GM23248 (cell line): ENCODE results near the gene SNURF. TPM values are rescaled to one million over a fixed set of nuclear protein-coding genes. Genes with fewer than 3 reads are reported as not detected.
"Not testable (repeated sequence)": the region's sequence is repeated elsewhere in the genome, so short reads cannot be mapped to it uniquely, and the experiment has no call there.

Experiments
- DNase-seq: peaks from one replicate; pipeline ENCODE4 v3.0.0-alpha.2; 2015
- H2AFZ ChIP-seq: fragments of 200-600 bp; sonication (generic); 2 replicates; pipeline ENCODE4 v1.6.1; 2016; ENCODE audit warnings: antibody characterized with exemption
- H3F3A ChIP-seq: fragments of 200-600 bp; sonication (generic); 2 replicates; pipeline ENCODE4 v1.6.1; 2016; ENCODE audit warnings: mild to moderate bottlenecking, antibody characterized with exemption, mixed run types; ENCODE audit not compliant: insufficient read depth
- H3K27ac ChIP-seq: fragments of 200-600 bp; sonication (generic); 2 replicates; pipeline ENCODE4 v1.5.1; 2016; ENCODE audit warnings: mild to moderate bottlenecking
- H3K27me3 ChIP-seq: fragments of 200-600 bp; sonication (generic); replicated peaks from 2 replicates; pipeline ENCODE4 v1.6.1; 2016; ENCODE audit warnings: mild to moderate bottlenecking; ENCODE audit not compliant: insufficient read depth
- H3K36me3 ChIP-seq: fragments of 200-600 bp; sonication (generic); 2 replicates; pipeline ENCODE4 v1.6.1; 2016; ENCODE audit warnings: low read depth, mild to moderate bottlenecking
- H3K4me1 ChIP-seq: fragments of 200-600 bp; sonication (generic); 2 replicates; pipeline ENCODE4 v1.6.1; 2016; ENCODE audit warnings: mild to moderate bottlenecking; ENCODE audit not compliant: insufficient read depth
- H3K4me2 ChIP-seq: fragments of 200-600 bp; sonication (generic); one replicate; pipeline ENCODE4 v1.6.1; 2016; ENCODE audit warnings: mild to moderate bottlenecking; ENCODE audit not compliant: unreplicated experiment
- H3K4me3 ChIP-seq: fragments of 200-600 bp; sonication (generic); 2 replicates; pipeline ENCODE4 v1.5.1; 2016; ENCODE audit warnings: mild to moderate bottlenecking
- H3K79me2 ChIP-seq: fragments of 200-600 bp; sonication (generic); 2 replicates; pipeline ENCODE4 v1.6.1; 2016; ENCODE audit warnings: mild to moderate bottlenecking; ENCODE audit not compliant: insufficient read depth
- H3K9ac ChIP-seq: fragments of 200-600 bp; sonication (generic); 2 replicates; pipeline ENCODE4 v1.6.1; 2016; ENCODE audit warnings: mild to moderate bottlenecking
- H3K9me2 ChIP-seq: fragments of 200-600 bp; sonication (generic); 2 replicates; pipeline ENCODE4 v1.6.1; 2016; ENCODE audit warnings: mixed run types, mild to moderate bottlenecking, moderate library complexity; ENCODE audit not compliant: insufficient read depth
- H3K9me3 ChIP-seq: fragments of 200-600 bp; sonication (generic); one replicate; pipeline ENCODE4 v1.6.1; 2017; ENCODE audit warnings: low read depth
- H4K20me1 ChIP-seq: fragments of 200-600 bp; sonication (generic); 2 replicates; pipeline ENCODE4 v1.6.0; 2016; ENCODE audit not compliant: insufficient read depth
- EZH2 ChIP-seq: fragments of 200-600 bp; sonication (generic); IDR thresholded peaks from 2 replicates; pipeline ENCODE4 v1.6.1; 2018; ENCODE audit warnings: antibody characterized with exemption, mild to moderate bottlenecking; ENCODE audit not compliant: insufficient read depth, poor library complexity, severe bottlenecking
- EZH2phosphoT487 ChIP-seq: fragments of 200-600 bp; sonication (generic); IDR thresholded peaks from 2 replicates; pipeline ENCODE4 v1.6.1; 2018; ENCODE audit warnings: antibody characterized with exemption, moderate library complexity, mild to moderate bottlenecking, low read depth; ENCODE audit not compliant: insufficient read depth
- WGBS, 2 experiments: methylation state at CpG; one replicate each; pipeline ENCODE4 v1.1.6; 2015 to 2017; ENCODE audit warnings: low lambda C conversion rate in 2 of 2, low coverage in 1 of 2; ENCODE audit errors: missing lambda C conversion rate in 2 of 2; 5-methylcytosine and 5-hydroxymethylcytosine counted together
- in situ Hi-C: fragments of 300-500 bp; cut with MboI; formaldehyde crosslinking; loops from 2 replicates; pipeline ENCODE4 v1.15.0; 2020
- polyA plus RNA-seq: library from polyadenylated mRNA; unstranded; fragments of >200 nt; fragmentation: Nextera tagmentation; extraction: Ambion mirVana; gene quantifications from 2 replicates; pipeline ENCODE4 v1.2.1, GENCODE V29; 2016
- total RNA-seq: library from RNA; depleted of rRNA; stranded (reverse); fragments of >200 nt; shearing (Covaris generic); gene quantifications from 2 replicates; pipeline ENCODE4 v1.2.3, GENCODE V29; 2014

Gene SNURF
- total and polyA plus RNA-seq, 2 experiments from 2014 or later, result 7.1 TPM; not detected in 1

GRCh38 chr15:24962880-24963279 lies 8.1 kb downstream of the SNURF start:
- no peak overlapping the region for H3K4me2 ChIP-seq
- no peak overlapping the region for H3K27ac ChIP-seq
- H3K9me3 ChIP-seq, result no peaks in the 10 kb centered on the region
- TF ChIP-seq EZH2phosphoT487 (no peak), EZH2 (no peak)
- no peak overlapping the region for H3K4me3 ChIP-seq
- 80 to 84% methylated on average over 4 of the region's 4 CpGs for WGBS, 2 experiments
- no peaks in the 10 kb centered on the region for H3K4me1 ChIP-seq
- no peaks in the 10 kb centered on the region for H3F3A ChIP-seq
- in situ Hi-C loops, result no loop called here
- H2AFZ ChIP-seq, result no peak overlapping the region
- no peak overlapping the region for H3K9ac ChIP-seq
- H3K36me3 ChIP-seq, result 0 out of 2 replicates have a peak, but pooled peaks cover 3% of the 10 kb centered on the region
- H3K27me3 ChIP-seq, result no peaks in the 10 kb centered on the region
- DNase-seq, result no peak
- no peaks in the 10 kb centered on the region for H4K20me1 ChIP-seq
- peaks cover 36% of the 10 kb centered on the region for H3K79me2 ChIP-seq
- no peaks in the 10 kb centered on the region for H3K9me2 ChIP-seq

- no peaks in the 10 kb centered on the region for H3K9me2 ChIP-seq
- H4K20me1 ChIP-seq, result no peaks in the 10 kb centered on the region
- H3F3A ChIP-seq, result no peaks in the 10 kb centered on the region
- no peak overlapping the region for H3K4me2 ChIP-seq
- H2AFZ ChIP-seq, result no peak overlapping the region
- no peak overlapping the region for H3K9ac ChIP-seq
- DNase-seq, result no peak
- H3K27ac ChIP-seq, result no peak overlapping the region
- 46 to 59% methylated on average over 4 of the region's 4 CpGs for WGBS, 2 experiments
- H3K9me3 ChIP-seq, result no peaks in the 10 kb centered on the region
- H3K4me1 ChIP-seq, result no peaks in the 10 kb centered on the region
- H3K36me3 ChIP-seq, result 0 out of 2 replicates have a peak, but pooled peaks cover 6% of the 10 kb centered on the region
- H3K4me3 ChIP-seq, result no peak overlapping the region
- no peak for TF ChIP-seq EZH2
- TF ChIP-seq EZH2phosphoT487, result no peak
- no peaks in the 10 kb centered on the region; the same call in 1 of the 2 replicates for H3K79me2 ChIP-seq
- in situ Hi-C loops, result no loop called here
- H3K27me3 ChIP-seq, result no peaks in the 10 kb centered on the region
Measured at GRCh38 chr15:24966364-24967103, 11.7 kb downstream of the SNURF start.

- DNase-seq, result no peak
- Histone ChIP-seq H3K79me2 (no peaks in the 10 kb centered on the region), H3K9me3 (no peaks in the 10 kb centered on the region), H3K36me3 (peaks cover 3% of the 10 kb centered on the region; the same call in 1 of the 2 replicates), H2AFZ (no peak overlapping the region), H3K9me2 (no peaks in the 10 kb centered on the region), H3K4me3 (no peak overlapping the region), H3K9ac (no peak overlapping the region), H3K27me3 (no peaks in the 10 kb centered on the region), H3K27ac (no peak overlapping the region), H3K4me2 (no peak overlapping the region), H3F3A (no peaks in the 10 kb centered on the region), H4K20me1 (no peaks in the 10 kb centered on the region), H3K4me1 (no peaks in the 10 kb centered on the region)
- no peak for TF ChIP-seq EZH2phosphoT487
- no peak for TF ChIP-seq EZH2
- WGBS, 2 experiments, result 44 to 50% methylated on average over 3 of the region's 3 CpGs
- in situ Hi-C loops, result no loop called here
Measured at GRCh38 chr15:24971052-24971451, 16.3 kb downstream of the SNURF start.

GRCh38 chr15:24971772-24972171 lies 17.0 kb downstream of the SNURF start:
- Histone ChIP-seq H3K4me3 (no peak overlapping the region), H3K4me2 (no peak overlapping the region), H3K27me3 (no peaks in the 10 kb centered on the region), H3K9me3 (no peaks in the 10 kb centered on the region), H3K9me2 (no peaks in the 10 kb centered on the region), H3K79me2 (no peaks in the 10 kb centered on the region), H3K27ac (no peak overlapping the region), H3F3A (no peaks in the 10 kb centered on the region), H4K20me1 (no peaks in the 10 kb centered on the region), H2AFZ (no peak overlapping the region), H3K36me3 (peaks cover 3% of the 10 kb centered on the region; the same call in 1 of the 2 replicates), H3K9ac (no peak overlapping the region), H3K4me1 (no peaks in the 10 kb centered on the region)
- WGBS, 2 experiments, result 54 to 57% methylated on average over 8 of the region's 8 CpGs
- in situ Hi-C loops, result no loop called here
- no peak for TF ChIP-seq EZH2
- TF ChIP-seq EZH2phosphoT487, result no peak
- DNase-seq, result no peak

- H4K20me1 ChIP-seq, H3K4me3 ChIP-seq, H3K9ac ChIP-seq, H3K9me2 ChIP-seq, H3K9me3 ChIP-seq, H3K4me2 ChIP-seq, DNase-seq, H3K4me1 ChIP-seq, H3K27ac ChIP-seq, H2AFZ ChIP-seq, H3K36me3 ChIP-seq, H3K27me3 ChIP-seq, in situ Hi-C loops, H3K79me2 ChIP-seq, H3F3A ChIP-seq: not testable (repeated sequence)
- WGBS, 2 experiments, result 63 to 73% methylated on average over 5 of the region's 5 CpGs
Measured at GRCh38 chr15:24972707-24973106, 17.9 kb downstream of the SNURF start.
